ENCODE measurements around the gene SRGAP3.

Gene SRGAP3

DNA sequence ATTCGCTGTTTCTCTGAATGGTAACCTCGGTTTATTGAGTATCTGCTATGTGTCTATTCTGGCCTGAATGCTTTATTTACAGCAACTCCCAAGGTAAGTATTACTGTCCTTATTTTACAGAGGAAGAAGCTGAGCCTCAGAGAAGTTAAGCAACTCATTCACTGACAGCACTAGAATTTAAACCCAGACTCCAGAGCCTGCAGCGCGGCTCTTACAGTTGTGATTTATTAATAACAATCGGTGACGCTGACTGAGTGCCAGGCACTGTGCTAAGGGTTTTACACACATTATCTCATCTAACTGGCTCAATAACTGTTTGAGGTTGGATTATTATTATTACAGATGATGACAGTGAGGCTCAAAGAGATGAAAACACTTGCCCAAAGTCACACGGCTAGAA, 19.6 kb downstream of the SRGAP3 start:
- TF ChIP-seq, protein P1, sequence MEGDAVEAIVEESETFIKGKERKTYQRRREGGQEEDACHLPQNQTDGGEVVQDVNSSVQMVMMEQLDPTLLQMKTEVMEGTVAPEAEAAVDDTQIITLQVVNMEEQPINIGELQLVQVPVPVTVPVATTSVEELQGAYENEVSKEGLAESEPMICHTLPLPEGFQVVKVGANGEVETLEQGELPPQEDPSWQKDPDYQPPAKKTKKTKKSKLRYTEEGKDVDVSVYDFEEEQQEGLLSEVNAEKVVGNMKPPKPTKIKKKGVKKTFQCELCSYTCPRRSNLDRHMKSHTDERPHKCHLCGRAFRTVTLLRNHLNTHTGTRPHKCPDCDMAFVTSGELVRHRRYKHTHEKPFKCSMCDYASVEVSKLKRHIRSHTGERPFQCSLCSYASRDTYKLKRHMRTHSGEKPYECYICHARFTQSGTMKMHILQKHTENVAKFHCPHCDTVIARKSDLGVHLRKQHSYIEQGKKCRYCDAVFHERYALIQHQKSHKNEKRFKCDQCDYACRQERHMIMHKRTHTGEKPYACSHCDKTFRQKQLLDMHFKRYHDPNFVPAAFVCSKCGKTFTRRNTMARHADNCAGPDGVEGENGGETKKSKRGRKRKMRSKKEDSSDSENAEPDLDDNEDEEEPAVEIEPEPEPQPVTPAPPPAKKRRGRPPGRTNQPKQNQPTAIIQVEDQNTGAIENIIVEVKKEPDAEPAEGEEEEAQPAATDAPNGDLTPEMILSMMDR (IDR thresholded peaks at IDR 0.05; ENCODE audit: low read length, missing control alignments): no peak
- no peak overlapping the region for H3K4me3 ChIP-seq (replicated peaks; ENCODE audit: low read depth, low read length)

DNA sequence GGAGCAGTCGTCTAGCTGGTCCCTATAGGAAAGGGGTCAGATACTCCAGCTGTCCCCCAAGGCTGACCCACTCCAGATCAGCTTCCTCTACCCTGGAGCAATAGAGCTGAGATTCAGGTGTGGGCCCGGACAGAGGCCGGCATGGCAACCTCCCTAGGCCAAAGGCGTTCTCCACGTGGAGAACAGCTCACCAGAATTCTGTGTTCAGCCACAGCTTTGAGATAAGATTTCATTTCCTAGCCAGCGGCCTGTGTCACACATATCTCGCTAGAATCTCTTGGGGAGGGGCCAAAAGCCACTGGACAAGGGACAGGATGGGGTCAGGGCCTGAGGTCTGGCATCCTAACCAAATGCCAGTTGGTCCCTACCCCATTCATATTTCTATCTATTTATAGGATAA, 20.1 kb downstream of the SRGAP3 start:
- no peak overlapping the region for H3K4me3 ChIP-seq (replicated peaks; ENCODE audit: low read depth, low read length)
- no peak for DNase-seq (ENCODE audit: low read depth)
- TF ChIP-seq, protein P1 (IDR thresholded peaks at IDR 0.05; ENCODE audit: low read length, missing control alignments): no peak

More for the DNA sequence above, 19.6 kb downstream of the SRGAP3 start:
- no peak for DNase-seq (ENCODE audit: low read depth)

DNA sequence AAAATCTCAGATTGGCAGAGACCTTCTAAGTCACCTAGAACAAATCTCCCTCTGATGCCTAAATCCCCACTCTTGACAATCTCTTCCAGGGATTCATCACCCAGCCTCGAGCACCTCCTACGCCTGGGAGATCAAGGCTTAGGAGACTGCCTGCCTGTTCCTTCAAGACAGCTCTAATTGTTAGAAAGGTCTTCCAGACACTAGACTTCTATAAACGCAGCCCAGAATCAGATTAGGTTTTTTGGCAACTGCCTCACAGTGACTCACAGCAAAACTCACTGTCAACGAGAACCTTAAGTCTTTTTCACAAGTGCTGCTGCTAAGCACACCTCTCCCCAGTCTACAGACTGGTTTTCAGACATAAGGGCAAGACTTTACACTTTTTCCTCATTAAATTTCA, 23.1 kb downstream of the SRGAP3 start:
- TF ChIP-seq, protein P1 (IDR thresholded peaks at IDR 0.05; ENCODE audit: low read length, missing control alignments): no peak
- peak; percentile 50 for DNase-seq (ENCODE audit: low read depth)
- H3K4me3 ChIP-seq (replicated peaks; ENCODE audit: low read depth, low read length): no peak overlapping the region

DNA sequence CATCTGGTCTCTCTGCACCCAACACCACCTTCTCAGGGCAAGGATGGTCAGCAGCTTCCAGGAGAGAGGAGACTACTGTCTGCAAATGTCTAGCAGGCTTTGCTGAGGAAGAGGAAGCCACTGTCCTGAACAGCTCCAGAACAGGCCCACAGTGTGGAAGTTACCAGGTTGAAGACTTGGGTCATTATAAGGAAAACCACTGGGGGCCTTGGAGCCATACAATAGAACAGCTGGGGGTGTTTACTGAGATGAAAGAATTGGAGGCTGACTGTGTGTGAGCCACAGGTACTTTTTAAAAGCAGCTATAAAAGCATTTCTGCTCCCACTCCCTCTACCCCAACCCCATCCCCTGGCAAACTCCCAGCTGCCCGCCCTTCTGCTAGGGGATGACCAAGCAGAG, 24.2 kb downstream of the SRGAP3 start:
- no peak overlapping the region for H3K4me3 ChIP-seq (replicated peaks; ENCODE audit: low read depth, low read length)
- no peak for DNase-seq (ENCODE audit: low read depth)
- TF ChIP-seq, protein P1 (IDR thresholded peaks at IDR 0.05; ENCODE audit: low read length, missing control alignments): no peak

DNA sequence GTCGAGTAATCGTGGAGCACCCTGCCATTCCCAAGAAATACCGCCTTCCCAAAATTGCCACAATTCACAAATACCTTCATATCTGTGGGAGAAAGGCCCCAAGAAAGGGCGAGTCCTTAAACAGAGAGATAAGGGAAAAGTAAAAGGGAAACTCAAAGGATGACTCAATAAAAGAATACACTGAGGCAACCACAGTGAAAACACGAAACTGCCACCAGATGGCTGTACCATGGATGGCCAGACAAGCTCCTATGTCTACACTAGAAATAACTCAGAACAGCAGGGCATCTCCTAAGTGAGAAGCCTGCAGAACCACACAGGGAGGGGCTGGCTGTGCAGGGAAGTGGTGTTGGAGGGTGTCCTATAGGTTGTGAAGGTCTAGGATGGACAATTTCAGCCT, 25.0 kb downstream of the SRGAP3 start:
- H3K4me3 ChIP-seq (replicated peaks; ENCODE audit: low read depth, low read length): no peak overlapping the region
- DNase-seq (ENCODE audit: low read depth): peak; percentile 7
- TF ChIP-seq, protein P1 (IDR thresholded peaks at IDR 0.05; ENCODE audit: low read length, missing control alignments): no peak

DNA sequence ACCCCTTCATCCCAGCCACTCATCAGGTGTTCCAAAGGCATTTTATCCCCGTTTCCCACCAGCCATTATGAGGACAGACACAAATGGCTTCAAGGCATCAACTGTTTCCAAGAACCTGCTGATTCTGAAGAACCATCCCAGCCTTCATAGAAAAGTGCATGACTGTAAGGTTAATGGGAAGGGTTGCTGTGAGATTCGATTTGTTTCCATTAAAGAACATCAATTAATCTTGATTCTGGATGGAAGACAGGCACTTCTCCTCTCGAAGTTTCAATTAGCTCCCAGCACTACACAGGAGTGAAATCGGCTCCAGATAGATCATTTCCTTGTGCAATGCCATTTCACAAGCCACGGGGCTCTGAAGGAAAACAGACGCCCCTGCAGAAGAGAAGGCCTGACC, 25.8 kb downstream of the SRGAP3 start:
- DNase-seq (ENCODE audit: low read depth): no peak
- TF ChIP-seq, protein P1 (IDR thresholded peaks at IDR 0.05; ENCODE audit: low read length, missing control alignments): no peak
- H3K4me3 ChIP-seq (replicated peaks; ENCODE audit: low read depth, low read length): no peak overlapping the region

DNA sequence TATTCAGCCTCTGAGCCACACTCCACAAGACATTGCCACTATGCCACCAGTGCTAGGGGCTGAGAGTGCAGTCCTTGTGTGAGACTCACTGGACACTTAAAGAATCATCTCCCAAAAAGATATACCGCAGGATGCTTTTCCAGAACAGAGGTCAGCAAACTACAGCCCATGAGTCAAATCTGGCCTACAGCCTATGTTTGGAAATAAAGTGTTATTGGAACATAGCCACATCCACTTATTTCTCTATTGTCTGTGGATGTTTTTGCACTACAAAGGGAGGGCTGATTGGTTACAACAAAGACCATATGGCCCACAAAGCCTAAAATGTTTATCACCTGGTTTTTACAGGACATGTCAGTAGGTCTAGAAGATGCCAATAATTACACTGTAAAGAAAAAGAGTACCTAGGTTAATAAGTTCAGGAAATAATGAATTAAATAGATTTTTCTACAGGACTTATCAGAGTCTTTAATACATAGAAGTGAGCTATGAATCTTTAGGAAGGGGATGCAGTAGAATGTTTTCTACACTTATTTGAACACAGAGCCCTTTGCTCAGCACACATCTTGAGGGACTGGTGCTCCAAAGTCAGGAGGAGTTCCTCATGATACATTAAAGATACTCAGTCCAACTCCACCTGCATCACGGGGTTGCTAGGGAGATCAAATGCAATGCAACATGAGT, 26.3 kb downstream of the SRGAP3 start:
- no peak for DNase-seq (ENCODE audit: low read depth)
- TF ChIP-seq, protein P1 (IDR thresholded peaks at IDR 0.05; ENCODE audit: low read length, missing control alignments): no peak
- H3K4me3 ChIP-seq (replicated peaks; ENCODE audit: low read depth, low read length): no peak overlapping the region
